GM23248 (cell line): Measurements from ENCODE around the gene CLSTN2. TPM values are rescaled to one million over a fixed set of nuclear protein-coding genes. Genes with fewer than 3 reads are reported as not detected.

Experiments
- DNase-seq: peaks from one replicate; pipeline ENCODE4 v3.0.0-alpha.2; 2015
- H2AFZ ChIP-seq: fragments of 200-600 bp; sonication (generic); 2 replicates; pipeline ENCODE4 v1.6.1; 2016; ENCODE audit warnings: antibody characterized with exemption
- H3F3A ChIP-seq: fragments of 200-600 bp; sonication (generic); 2 replicates; pipeline ENCODE4 v1.6.1; 2016; ENCODE audit warnings: mild to moderate bottlenecking, antibody characterized with exemption, mixed run types; ENCODE audit not compliant: insufficient read depth
- H3K27ac ChIP-seq: fragments of 200-600 bp; sonication (generic); 2 replicates; pipeline ENCODE4 v1.5.1; 2016; ENCODE audit warnings: mild to moderate bottlenecking
- H3K27me3 ChIP-seq: fragments of 200-600 bp; sonication (generic); replicated peaks from 2 replicates; pipeline ENCODE4 v1.6.1; 2016; ENCODE audit warnings: mild to moderate bottlenecking; ENCODE audit not compliant: insufficient read depth
- H3K36me3 ChIP-seq: fragments of 200-600 bp; sonication (generic); 2 replicates; pipeline ENCODE4 v1.6.1; 2016; ENCODE audit warnings: low read depth, mild to moderate bottlenecking
- H3K4me1 ChIP-seq: fragments of 200-600 bp; sonication (generic); 2 replicates; pipeline ENCODE4 v1.6.1; 2016; ENCODE audit warnings: mild to moderate bottlenecking; ENCODE audit not compliant: insufficient read depth
- H3K4me2 ChIP-seq: fragments of 200-600 bp; sonication (generic); one replicate; pipeline ENCODE4 v1.6.1; 2016; ENCODE audit warnings: mild to moderate bottlenecking; ENCODE audit not compliant: unreplicated experiment
- H3K4me3 ChIP-seq: fragments of 200-600 bp; sonication (generic); 2 replicates; pipeline ENCODE4 v1.5.1; 2016; ENCODE audit warnings: mild to moderate bottlenecking
- H3K79me2 ChIP-seq: fragments of 200-600 bp; sonication (generic); 2 replicates; pipeline ENCODE4 v1.6.1; 2016; ENCODE audit warnings: mild to moderate bottlenecking; ENCODE audit not compliant: insufficient read depth
- H3K9ac ChIP-seq: fragments of 200-600 bp; sonication (generic); 2 replicates; pipeline ENCODE4 v1.6.1; 2016; ENCODE audit warnings: mild to moderate bottlenecking
- H3K9me2 ChIP-seq: fragments of 200-600 bp; sonication (generic); 2 replicates; pipeline ENCODE4 v1.6.1; 2016; ENCODE audit warnings: mixed run types, mild to moderate bottlenecking, moderate library complexity; ENCODE audit not compliant: insufficient read depth
- H3K9me3 ChIP-seq: fragments of 200-600 bp; sonication (generic); one replicate; pipeline ENCODE4 v1.6.1; 2017; ENCODE audit warnings: low read depth
- H4K20me1 ChIP-seq: fragments of 200-600 bp; sonication (generic); 2 replicates; pipeline ENCODE4 v1.6.0; 2016; ENCODE audit not compliant: insufficient read depth
- EZH2 ChIP-seq: fragments of 200-600 bp; sonication (generic); IDR thresholded peaks from 2 replicates; pipeline ENCODE4 v1.6.1; 2018; ENCODE audit warnings: antibody characterized with exemption, mild to moderate bottlenecking; ENCODE audit not compliant: insufficient read depth, poor library complexity, severe bottlenecking
- EZH2phosphoT487 ChIP-seq: fragments of 200-600 bp; sonication (generic); IDR thresholded peaks from 2 replicates; pipeline ENCODE4 v1.6.1; 2018; ENCODE audit warnings: antibody characterized with exemption, moderate library complexity, mild to moderate bottlenecking, low read depth; ENCODE audit not compliant: insufficient read depth
- WGBS, 2 experiments: methylation state at CpG; one replicate each; pipeline ENCODE4 v1.1.6; 2015 to 2017; ENCODE audit warnings: low lambda C conversion rate in 2 of 2, low coverage in 1 of 2; ENCODE audit errors: missing lambda C conversion rate in 2 of 2; 5-methylcytosine and 5-hydroxymethylcytosine counted together
- in situ Hi-C: fragments of 300-500 bp; cut with MboI; formaldehyde crosslinking; loops from 2 replicates; pipeline ENCODE4 v1.15.0; 2020
- polyA plus RNA-seq: library from polyadenylated mRNA; unstranded; fragments of >200 nt; fragmentation: Nextera tagmentation; extraction: Ambion mirVana; gene quantifications from 2 replicates; pipeline ENCODE4 v1.2.1, GENCODE V29; 2016
- total RNA-seq: library from RNA; depleted of rRNA; stranded (reverse); fragments of >200 nt; shearing (Covaris generic); gene quantifications from 2 replicates; pipeline ENCODE4 v1.2.3, GENCODE V29; 2014

Gene CLSTN2
- total and polyA plus RNA-seq, 2 experiments from 2014 or later = not detected

DNA sequence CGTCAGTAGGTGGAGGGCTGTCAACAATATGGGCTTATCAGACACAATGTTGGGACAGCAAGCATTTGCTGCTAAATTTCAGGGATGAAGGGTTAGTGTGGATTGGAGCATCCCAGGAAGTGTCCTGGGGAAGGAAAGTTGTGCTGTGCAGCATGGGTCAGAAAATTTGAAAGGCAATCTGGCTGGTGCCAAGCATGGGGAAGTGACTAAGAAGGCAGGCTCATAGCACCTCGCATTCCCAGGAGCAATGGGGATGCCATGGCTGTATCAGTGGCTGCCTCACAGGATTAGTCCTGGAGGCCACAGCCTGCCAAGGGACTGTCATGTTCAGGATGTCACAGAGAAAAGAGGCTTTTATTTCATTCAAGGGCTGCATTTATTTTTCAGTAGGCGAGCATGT is 420.5 kb downstream of the CLSTN2 start:
- no peak for TF ChIP-seq EZH2phosphoT487
- TF ChIP-seq EZH2 = no peak
- Histone ChIP-seq H3K4me2 (no peak overlapping the region), H3K27me3 (no peaks in the 10 kb centered on the region; the same call in 1 of the 2 replicates), H3F3A (no peaks in the 10 kb centered on the region), H3K9ac (no peak overlapping the region), H4K20me1 (no peaks in the 10 kb centered on the region), H3K79me2 (no peaks in the 10 kb centered on the region), H3K9me2 (no peaks in the 10 kb centered on the region), H3K4me3 (no peak overlapping the region), H3K9me3 (no peaks in the 10 kb centered on the region), H3K36me3 (no peaks in the 10 kb centered on the region), H2AFZ (no peak overlapping the region), H3K27ac (no peak overlapping the region), H3K4me1 (no peaks in the 10 kb centered on the region)
- in situ Hi-C loops = no loop called here
- WGBS, 2 experiments = 43 to 57% methylated on average over 3 of the region's 3 CpGs
- no peak for DNase-seq

DNA sequence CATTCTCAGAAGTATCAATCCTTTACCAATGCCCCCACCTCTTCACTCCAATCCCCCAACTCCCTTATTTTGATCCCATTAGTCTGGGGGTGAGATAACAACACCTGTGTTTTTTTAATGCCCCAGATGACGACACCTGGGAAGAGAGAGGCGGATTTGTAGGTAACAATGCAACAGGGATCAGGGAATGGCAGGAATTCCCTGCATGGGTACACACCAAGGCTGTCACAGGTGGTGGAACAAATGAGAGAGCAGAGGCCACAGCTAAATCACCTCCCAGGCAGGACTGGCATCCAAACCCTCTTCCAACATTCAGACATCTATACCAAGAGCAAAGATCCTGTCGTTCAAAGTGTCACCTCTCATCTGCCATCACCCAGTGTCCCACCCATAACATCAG is 423.7 kb downstream of the CLSTN2 start:
- H3K4me3 ChIP-seq = no peak overlapping the region
- H3K4me2 ChIP-seq = no peak overlapping the region
- 4 to 13% methylated on average over 3 of the region's 3 CpGs for WGBS, 2 experiments
- H3K27ac ChIP-seq = no peak overlapping the region
- no peak for DNase-seq
- H4K20me1 ChIP-seq = no peaks in the 10 kb centered on the region
- H3F3A ChIP-seq = no peaks in the 10 kb centered on the region
- H3K9me2 ChIP-seq = no peaks in the 10 kb centered on the region
- H2AFZ ChIP-seq = no peak overlapping the region
- no peaks in the 10 kb centered on the region for H3K36me3 ChIP-seq
- H3K9ac ChIP-seq = no peak overlapping the region
- no peaks in the 10 kb centered on the region for H3K79me2 ChIP-seq
- 0 out of 2 replicates have a peak, but pooled peaks cover 5% of the 10 kb centered on the region for H3K27me3 ChIP-seq
- TF ChIP-seq EZH2 (no peak), EZH2phosphoT487 (no peak)
- no peaks in the 10 kb centered on the region for H3K9me3 ChIP-seq
- in situ Hi-C loops = no loop called here
- no peaks in the 10 kb centered on the region for H3K4me1 ChIP-seq

DNA sequence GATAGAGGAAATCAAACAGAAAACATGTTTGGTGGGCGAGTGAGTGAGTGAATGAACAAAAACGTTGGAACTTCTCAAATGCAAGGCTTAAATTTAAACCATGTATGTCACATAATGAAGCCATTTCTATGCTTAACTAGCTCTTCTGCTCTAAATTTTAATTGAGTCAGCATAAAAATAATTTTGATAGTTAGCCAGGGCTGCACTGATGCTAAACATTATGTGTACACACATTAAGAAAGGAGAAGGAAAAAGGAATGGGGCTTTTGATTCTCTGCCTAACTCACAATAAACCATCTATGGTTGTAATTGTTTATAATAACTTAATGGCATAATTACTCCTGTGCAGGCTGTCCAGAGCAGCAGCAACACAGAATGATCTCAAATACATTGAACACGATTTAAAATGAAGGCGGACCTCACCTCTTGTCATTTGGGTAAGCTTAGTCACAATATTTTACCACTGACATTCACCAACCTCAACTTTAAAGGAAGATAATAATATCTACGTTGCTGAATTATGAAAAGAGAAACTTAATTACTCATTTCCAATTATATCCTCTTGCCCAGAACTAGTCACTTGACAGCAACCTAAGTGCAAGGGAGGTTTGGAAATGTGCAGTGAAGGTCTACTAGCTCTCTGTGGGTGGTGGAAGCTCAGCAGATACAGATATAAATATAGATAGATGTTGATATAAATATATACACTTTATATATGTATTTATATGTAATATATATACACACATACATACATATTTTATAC is 424.4 kb downstream of the CLSTN2 start:
- no peaks in the 10 kb centered on the region for H3K9me2 ChIP-seq
- H3K9me3 ChIP-seq = no peaks in the 10 kb centered on the region
- 15 to 21% methylated on average over 5 of the region's 5 CpGs for WGBS, 2 experiments
- no peaks in the 10 kb centered on the region for H3K4me1 ChIP-seq
- no peaks in the 10 kb centered on the region for H3F3A ChIP-seq
- H3K9ac ChIP-seq = no peak overlapping the region
- no peaks in the 10 kb centered on the region for H3K79me2 ChIP-seq
- DNase-seq = no peak
- no peaks in the 10 kb centered on the region for H3K36me3 ChIP-seq
- H2AFZ ChIP-seq = no peak overlapping the region
- H3K27ac ChIP-seq = no peak overlapping the region
- no peak overlapping the region for H3K4me3 ChIP-seq
- TF ChIP-seq EZH2phosphoT487 (no peak), EZH2 (no peak)
- H3K4me2 ChIP-seq = no peak overlapping the region
- 0 out of 2 replicates have a peak, but pooled peaks cover 5% of the 10 kb centered on the region for H3K27me3 ChIP-seq
- in situ Hi-C loops = no loop called here
- no peaks in the 10 kb centered on the region for H4K20me1 ChIP-seq

DNA sequence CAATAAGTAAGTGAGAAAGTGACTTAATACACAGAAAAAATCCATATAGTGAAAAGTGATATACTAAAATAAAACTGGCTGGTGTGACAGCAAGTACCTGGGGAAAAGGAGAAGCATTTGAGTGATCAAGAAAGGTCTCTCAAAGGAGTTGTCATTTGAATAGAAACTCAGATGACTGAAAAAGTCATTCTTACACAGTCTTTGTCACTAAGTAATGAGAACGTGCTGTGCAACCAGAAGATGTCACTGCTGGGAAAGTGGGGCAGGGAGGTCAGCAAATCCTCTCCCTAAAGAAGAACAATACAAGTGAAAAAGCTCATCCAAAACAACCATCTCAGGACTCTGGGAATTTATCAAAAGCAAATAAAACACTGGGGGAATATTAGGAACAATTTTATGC is 425.3 kb downstream of the CLSTN2 start:
- Histone ChIP-seq H3F3A (no peaks in the 10 kb centered on the region), H2AFZ (no peak overlapping the region), H3K9me2 (no peaks in the 10 kb centered on the region), H3K4me3 (no peak overlapping the region), H3K4me2 (no peak overlapping the region), H3K27me3 (0 out of 2 replicates have a peak, but pooled peaks cover 5% of the 10 kb centered on the region), H3K4me1 (no peaks in the 10 kb centered on the region), H3K36me3 (no peaks in the 10 kb centered on the region), H3K9ac (no peak overlapping the region), H4K20me1 (no peaks in the 10 kb centered on the region), H3K9me3 (no peaks in the 10 kb centered on the region), H3K79me2 (no peaks in the 10 kb centered on the region), H3K27ac (no peak overlapping the region)
- 19 to 25% methylated on average over 1 of the region's 1 CpG for WGBS, 2 experiments
- TF ChIP-seq EZH2phosphoT487 (no peak), EZH2 (no peak)
- in situ Hi-C loops = no loop called here
- DNase-seq = no peak
